Activated naive CD8-positive, alpha-beta T cell treated with anti-CD3 and anti-CD28 coated beads, Interleukin-2, amount 50 U/mL, for 24 hours (primary cell): ENCODE data around the gene CLNK.

Experiments
- ATAC-seq: fragments of 150-1000 bp; cut with Tn5 transposase; one replicate; pipeline ENCODE4 v1.10.0; 2021
- DNase-seq: peaks from one replicate; pipeline ENCODE4 v3.0.0; 2021
- H3K27ac Mint-ChIP-seq: one replicate; pipeline ENCODE4 v1.8.0; 2021; ENCODE audit warnings: mild to moderate bottlenecking, mixed read lengths
- H3K27me3 Mint-ChIP-seq: one replicate; pipeline ENCODE4 v1.8.0; 2021; ENCODE audit warnings: mixed read lengths
- H3K36me3 Mint-ChIP-seq: one replicate; pipeline ENCODE4 v1.8.0; 2021; ENCODE audit warnings: low read depth, mixed read lengths
- H3K4me1 Mint-ChIP-seq: one replicate; pipeline ENCODE4 v1.8.0; 2021; ENCODE audit warnings: mixed read lengths
- H3K4me3 Mint-ChIP-seq: one replicate; pipeline ENCODE4 v1.8.0; 2021; ENCODE audit warnings: mild to moderate bottlenecking, moderate library complexity, mixed read lengths
- H3K9me3 Mint-ChIP-seq: one replicate; pipeline ENCODE4 v1.8.0; 2021; ENCODE audit warnings: mixed read lengths

The CLNK gene

DNA sequence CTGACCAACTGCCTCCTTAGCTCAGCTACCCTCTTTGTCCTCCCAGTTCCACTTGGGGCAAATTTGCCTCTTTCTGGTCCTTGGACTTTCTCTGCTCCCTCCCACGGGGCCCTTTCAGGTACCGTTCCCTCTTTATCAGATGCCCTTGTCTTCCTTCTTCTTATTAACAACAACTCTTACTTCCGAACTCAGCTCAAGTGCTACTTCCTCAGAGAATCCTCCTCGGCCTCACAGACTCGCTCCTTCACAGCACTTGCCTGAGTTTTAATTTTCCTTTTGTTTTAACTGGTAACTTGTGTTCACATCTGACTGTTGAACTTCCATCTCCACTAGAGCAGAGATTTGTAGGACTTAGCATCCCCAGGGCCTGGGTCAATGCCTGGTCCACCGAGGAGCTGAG, 85.7 kb downstream of the CLNK start:
- Mint-ChIP-seq H3K36me3 (no peaks in the 10 kb centered on the region), H3K4me1 (peaks cover 4% of the 10 kb centered on the region), H3K4me3 (no peak overlapping the region), H3K27me3 (no peaks in the 10 kb centered on the region), H3K9me3 (no peaks in the 10 kb centered on the region), H3K27ac (no peak overlapping the region)
- ATAC-seq (no peak), DNase-seq (no peak)

DNA sequence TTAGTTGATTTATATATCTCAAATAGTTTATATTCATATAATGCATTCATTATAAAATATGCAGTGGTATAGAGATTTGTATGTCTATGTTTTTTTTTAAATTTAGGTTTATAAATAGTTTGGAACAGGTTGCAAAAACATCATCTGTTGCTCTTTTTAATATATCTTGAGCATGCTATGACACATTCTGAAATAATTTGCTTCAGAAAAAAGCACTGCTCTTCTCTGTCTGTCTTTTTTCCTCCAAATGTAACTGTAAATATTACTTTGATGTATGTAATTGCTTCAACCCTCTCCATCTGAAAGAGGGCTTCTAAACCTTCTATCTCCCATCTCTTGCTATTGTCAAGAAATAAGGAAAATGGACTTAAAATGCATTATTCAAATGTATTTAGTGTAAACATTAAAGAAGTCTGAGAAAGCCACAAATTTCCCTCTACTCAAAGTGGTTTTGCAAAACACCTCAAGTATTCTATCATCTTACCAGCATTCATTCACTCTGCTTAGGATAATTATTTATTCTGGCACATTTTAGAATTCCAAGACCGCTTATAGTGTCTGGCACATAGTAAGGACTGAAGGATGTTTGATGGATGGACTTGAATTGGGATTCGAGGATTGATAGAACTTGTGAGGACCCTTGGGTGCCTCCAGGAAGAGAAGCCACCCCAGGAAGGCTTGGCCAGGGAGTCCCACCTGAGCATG, 87.8 kb downstream of the CLNK start:
- peaks cover 4% of the 10 kb centered on the region for H3K4me1 Mint-ChIP-seq
- no peak for ATAC-seq
- no peaks in the 10 kb centered on the region for H3K9me3 Mint-ChIP-seq
- no peak overlapping the region for H3K27ac Mint-ChIP-seq
- no peaks in the 10 kb centered on the region for H3K36me3 Mint-ChIP-seq
- no peak overlapping the region for H3K4me3 Mint-ChIP-seq
- no peak for DNase-seq
- no peaks in the 10 kb centered on the region for H3K27me3 Mint-ChIP-seq

- Mint-ChIP-seq H3K27ac (no peak overlapping the region), H3K27me3 (no peaks in the 10 kb centered on the region), H3K36me3 (no peaks in the 10 kb centered on the region), H3K4me3 (no peak overlapping the region), H3K9me3 (no peaks in the 10 kb centered on the region), H3K4me1 (peaks cover 21% of the 10 kb centered on the region)
- no peak for ATAC-seq
- DNase-seq = no peak
These were observed 91.4 kb downstream of the CLNK start for GRCh38 chr4:10593130-10593529.

GRCh38 chr4:10590896-10591295, 93.7 kb downstream of the CLNK start:
- DNase-seq (no peak), ATAC-seq (no peak)
- Mint-ChIP-seq H3K36me3 (no peaks in the 10 kb centered on the region), H3K27me3 (no peaks in the 10 kb centered on the region), H3K9me3 (no peaks in the 10 kb centered on the region), H3K27ac (no peak overlapping the region), H3K4me3 (no peak overlapping the region), H3K4me1 (peaks cover 29% of the 10 kb centered on the region)

- ATAC-seq = no peak
These were observed 94.8 kb downstream of the CLNK start for GRCh38 chr4:10589799-10590198.

GRCh38 chr4:10589321-10589720, 95.2 kb downstream of the CLNK start:
- H3K27ac Mint-ChIP-seq = no peak overlapping the region
- no peaks in the 10 kb centered on the region for H3K27me3 Mint-ChIP-seq
- DNase-seq = no peak
- peaks cover 34% of the 10 kb centered on the region for H3K4me1 Mint-ChIP-seq
- H3K36me3 Mint-ChIP-seq = no peaks in the 10 kb centered on the region
- H3K9me3 Mint-ChIP-seq = no peaks in the 10 kb centered on the region
- H3K4me3 Mint-ChIP-seq = no peak overlapping the region
- ATAC-seq = no peak

More at GRCh38 chr4:10589799-10590198, 94.8 kb downstream of the CLNK start:
- Mint-ChIP-seq H3K4me1 (peaks cover 29% of the 10 kb centered on the region), H3K4me3 (no peak overlapping the region), H3K36me3 (no peaks in the 10 kb centered on the region), H3K27ac (no peak overlapping the region), H3K9me3 (no peaks in the 10 kb centered on the region), H3K27me3 (no peaks in the 10 kb centered on the region)
- no peak for DNase-seq

DNA sequence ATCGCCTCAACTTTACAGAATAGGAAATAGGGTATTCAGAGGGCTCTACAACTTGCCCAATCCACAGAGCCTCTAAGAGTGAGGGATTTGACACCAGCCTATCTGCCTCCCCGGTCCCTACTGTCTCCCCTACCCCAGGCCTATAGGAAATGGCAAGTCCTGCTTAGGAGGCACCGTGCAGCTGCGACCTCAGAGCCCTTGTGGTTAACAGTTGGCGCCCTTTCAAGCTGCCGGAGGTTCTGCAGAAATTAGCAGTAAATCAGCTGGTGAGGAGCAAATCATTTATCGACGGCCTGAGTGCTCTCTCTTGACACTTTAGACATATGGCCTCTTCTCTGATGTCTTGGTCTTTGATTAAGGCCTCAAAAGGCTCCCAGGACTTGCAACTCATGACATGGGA, 96.9 kb downstream of the CLNK start:
- peaks cover 42% of the 10 kb centered on the region for H3K4me1 Mint-ChIP-seq
- no peak overlapping the region for H3K27ac Mint-ChIP-seq
- peak; percentile 67 for ATAC-seq
- peak; percentile 18 for DNase-seq
- H3K4me3 Mint-ChIP-seq = no peak overlapping the region
- no peaks in the 10 kb centered on the region for H3K27me3 Mint-ChIP-seq
- no peaks in the 10 kb centered on the region for H3K9me3 Mint-ChIP-seq
- H3K36me3 Mint-ChIP-seq = no peaks in the 10 kb centered on the region

GRCh38 chr4:10587296-10587695, 97.3 kb downstream of the CLNK start:
- Mint-ChIP-seq H3K4me3 (no peak overlapping the region), H3K9me3 (no peaks in the 10 kb centered on the region), H3K4me1 (peaks cover 42% of the 10 kb centered on the region), H3K27ac (no peak overlapping the region), H3K36me3 (no peaks in the 10 kb centered on the region), H3K27me3 (no peaks in the 10 kb centered on the region)
- ATAC-seq (no peak), DNase-seq (no peak)

DNA sequence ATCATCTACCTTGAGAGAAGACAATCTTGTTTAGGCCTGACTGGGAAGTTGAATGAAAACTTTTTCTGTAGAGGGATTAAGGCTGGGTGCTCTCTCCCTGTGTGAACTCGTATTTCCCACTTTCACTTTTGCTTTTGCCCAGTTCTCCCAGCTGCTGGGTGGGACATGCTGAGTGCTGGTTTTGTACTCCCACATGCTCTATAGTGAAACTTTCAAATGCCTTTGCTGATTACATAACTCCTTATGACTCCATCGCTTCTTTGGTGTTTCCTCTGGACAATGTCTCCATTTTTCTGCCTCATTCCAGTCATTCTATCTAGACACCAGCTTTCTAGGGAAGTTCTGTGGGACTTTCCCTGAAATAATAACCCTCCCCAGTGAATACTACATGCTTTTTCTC, 100.5 kb downstream of the CLNK start:
- H3K36me3 Mint-ChIP-seq = no peaks in the 10 kb centered on the region
- H3K4me1 Mint-ChIP-seq = peaks cover 26% of the 10 kb centered on the region
- H3K4me3 Mint-ChIP-seq = peak overlapping the region; percentile 9
- no peaks in the 10 kb centered on the region for H3K27me3 Mint-ChIP-seq
- no peak for DNase-seq
- H3K9me3 Mint-ChIP-seq = no peaks in the 10 kb centered on the region
- ATAC-seq = no peak
- no peak overlapping the region for H3K27ac Mint-ChIP-seq

- no peaks in the 10 kb centered on the region for H3K36me3 Mint-ChIP-seq
- no peaks in the 10 kb centered on the region for H3K27me3 Mint-ChIP-seq
- peaks cover 20% of the 10 kb centered on the region for H3K4me1 Mint-ChIP-seq
- ATAC-seq (no peak), DNase-seq (no peak)
- no peak overlapping the region for H3K27ac Mint-ChIP-seq
- H3K9me3 Mint-ChIP-seq = no peaks in the 10 kb centered on the region
- H3K4me3 Mint-ChIP-seq = no peak overlapping the region
These were observed 101.6 kb downstream of the CLNK start for GRCh38 chr4:10582951-10583350.

DNA sequence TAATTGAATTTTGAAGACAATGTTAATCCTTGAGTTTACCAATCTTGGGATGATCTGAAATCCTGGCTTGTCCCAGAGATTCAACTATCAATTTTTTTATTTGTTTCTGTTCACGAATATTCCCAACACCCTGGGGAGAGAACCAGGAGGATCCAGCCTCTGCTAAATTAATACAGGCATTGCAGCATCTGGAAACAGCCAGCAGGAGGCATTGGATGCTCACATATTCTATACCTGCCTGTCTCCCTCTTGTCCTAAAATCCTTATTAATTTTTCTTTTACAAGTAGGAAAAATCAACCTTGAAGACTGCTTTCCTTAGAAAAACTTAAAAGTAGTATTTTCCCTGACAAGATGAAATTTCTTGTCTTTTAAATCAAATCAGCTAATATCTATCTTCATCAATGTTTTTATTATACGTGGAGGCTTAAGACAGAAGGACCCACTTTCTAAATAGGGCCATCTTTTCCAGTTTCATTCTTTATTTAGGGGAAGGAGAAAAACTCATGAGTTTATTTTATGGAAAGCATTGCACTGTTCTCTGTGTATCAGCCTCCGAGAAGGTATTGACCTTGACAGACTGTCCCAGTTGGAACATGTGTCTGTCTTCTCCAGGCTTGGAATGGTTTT, 102.4 kb downstream of the CLNK start:
- Mint-ChIP-seq H3K27ac (no peak overlapping the region), H3K4me1 (peaks cover 14% of the 10 kb centered on the region), H3K9me3 (no peaks in the 10 kb centered on the region), H3K27me3 (no peaks in the 10 kb centered on the region), H3K4me3 (no peak overlapping the region), H3K36me3 (no peaks in the 10 kb centered on the region)
- no peak for ATAC-seq
- DNase-seq = peak; percentile 14

DNA sequence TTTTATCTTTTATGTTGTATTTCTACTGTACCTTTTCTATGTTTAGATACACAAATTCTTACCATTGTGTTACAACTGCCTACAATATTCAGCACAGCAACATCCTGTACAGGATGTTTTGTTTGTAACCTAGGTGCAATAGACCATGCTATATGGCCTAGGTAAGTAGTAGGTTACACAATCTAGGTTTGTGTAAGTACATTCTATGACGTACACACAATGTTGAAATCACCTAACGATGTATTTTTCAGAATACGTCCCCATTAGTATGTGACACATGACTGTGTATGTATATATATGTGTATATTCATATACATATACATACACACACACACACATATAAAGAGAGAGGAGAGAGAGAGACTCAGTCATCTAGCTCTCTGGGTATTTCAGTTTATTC, 103.5 kb downstream of the CLNK start:
- Mint-ChIP-seq H3K36me3 (no peaks in the 10 kb centered on the region), H3K9me3 (no peaks in the 10 kb centered on the region), H3K4me3 (no peak overlapping the region), H3K27me3 (no peaks in the 10 kb centered on the region), H3K27ac (no peak overlapping the region), H3K4me1 (peaks cover 14% of the 10 kb centered on the region)
- DNase-seq (no peak), ATAC-seq (no peak)

- no peaks in the 10 kb centered on the region for H3K27me3 Mint-ChIP-seq
- peaks cover 11% of the 10 kb centered on the region for H3K4me1 Mint-ChIP-seq
- H3K9me3 Mint-ChIP-seq = no peaks in the 10 kb centered on the region
- DNase-seq = no peak
- ATAC-seq = no peak
- no peak overlapping the region for H3K4me3 Mint-ChIP-seq
- H3K27ac Mint-ChIP-seq = no peak overlapping the region
- no peaks in the 10 kb centered on the region for H3K36me3 Mint-ChIP-seq
These were observed 104.9 kb downstream of the CLNK start for GRCh38 chr4:10579648-10580047.

DNA sequence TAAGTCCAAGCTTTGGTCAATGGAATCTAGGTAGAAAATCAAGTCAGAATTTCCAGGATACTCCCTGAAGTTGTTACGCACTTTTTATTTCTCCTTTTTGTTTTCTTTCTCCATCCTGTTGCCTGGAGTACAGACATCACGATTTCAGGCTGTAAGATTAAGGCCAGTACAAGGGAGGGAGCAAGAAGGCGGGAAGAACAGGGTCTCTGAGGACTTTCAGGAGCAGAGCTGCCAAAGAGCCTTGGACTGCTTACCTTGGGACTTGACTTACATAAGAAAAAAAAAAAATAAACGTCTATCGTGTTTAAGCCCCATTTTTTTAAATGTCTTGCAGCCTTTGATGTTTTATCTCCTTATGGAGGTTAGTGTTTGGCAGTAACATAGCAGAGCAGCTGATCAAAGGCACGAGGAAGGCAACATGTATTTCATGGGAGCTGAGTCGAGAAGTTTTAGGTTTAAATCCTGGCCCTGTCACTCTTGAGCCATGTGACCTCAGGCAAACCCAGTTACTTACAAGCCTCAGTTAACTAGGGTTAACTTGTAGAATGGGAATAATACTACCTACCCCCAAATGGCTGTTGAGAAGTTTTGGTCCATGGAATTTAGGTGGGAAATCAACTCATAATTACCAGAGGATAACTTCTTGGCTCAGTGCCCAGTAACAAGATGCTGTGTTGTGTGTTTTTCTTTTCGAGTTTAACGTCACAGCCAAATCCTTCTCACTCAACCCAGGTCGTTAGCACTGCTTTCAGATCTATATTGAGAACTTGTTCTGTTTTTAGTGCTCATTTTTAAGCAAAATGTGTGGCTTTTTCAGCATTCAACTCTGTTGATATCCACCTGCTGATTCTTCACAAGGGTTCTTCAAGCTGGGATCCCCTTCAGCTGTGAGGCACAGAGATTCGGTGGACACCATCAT, 106.8 kb downstream of the CLNK start:
- ATAC-seq (no peak), DNase-seq (no peak)
- no peaks in the 10 kb centered on the region for H3K4me1 Mint-ChIP-seq
- peaks cover 3% of the 10 kb centered on the region for H3K27me3 Mint-ChIP-seq
- no peaks in the 10 kb centered on the region for H3K9me3 Mint-ChIP-seq
- no peak overlapping the region for H3K27ac Mint-ChIP-seq
- H3K4me3 Mint-ChIP-seq = no peak overlapping the region
- no peaks in the 10 kb centered on the region for H3K36me3 Mint-ChIP-seq

DNA sequence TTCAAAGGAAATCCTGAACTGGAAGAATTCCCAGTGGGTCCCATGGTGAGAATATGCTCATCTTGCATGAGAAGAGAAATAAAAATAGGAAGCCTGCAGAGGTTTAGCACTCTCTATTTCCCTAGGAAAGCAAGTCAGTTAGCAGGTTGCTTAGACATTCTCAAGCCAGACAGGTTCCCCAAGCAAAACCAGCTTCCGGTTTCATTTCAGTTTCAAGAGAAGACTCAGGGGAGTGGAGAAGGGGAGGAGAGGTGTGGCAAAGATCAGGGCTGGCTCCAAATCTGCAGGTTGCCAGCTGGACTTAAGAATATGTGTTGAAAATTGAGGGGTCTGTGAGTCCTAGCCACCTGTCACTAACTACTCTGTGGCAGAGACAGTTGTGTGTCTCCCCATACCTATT, 107.5 kb downstream of the CLNK start:
- ATAC-seq = no peak
- no peak overlapping the region for H3K27ac Mint-ChIP-seq
- no peaks in the 10 kb centered on the region for H3K9me3 Mint-ChIP-seq
- DNase-seq = no peak
- no peaks in the 10 kb centered on the region for H3K36me3 Mint-ChIP-seq
- no peak overlapping the region for H3K4me3 Mint-ChIP-seq
- H3K27me3 Mint-ChIP-seq = peaks cover 3% of the 10 kb centered on the region
- no peaks in the 10 kb centered on the region for H3K4me1 Mint-ChIP-seq
